NOMO-1 (cell line): ENCODE results near the gene STAM2.
A peak's percentile ranks its signal among the peaks of the same experiment; 100 is the strongest.
"Not testable (repeated sequence)": the region's sequence is repeated elsewhere in the genome, so short reads cannot be mapped to it uniquely, and the experiment has no call there.

ENCODE experiments used
- DNase-seq, 2 experiments: peaks; one replicate each; lab custom pipeline; 2025; ENCODE audit not compliant: unreplicated experiment in 2 of 2; lab: John Stamatoyannopoulos, UW

The STAM2 gene

GRCh38 chr2:152114366-152114765, 61.2 kb downstream of the STAM2 start:
- DNase-seq, result no peak

GRCh38 chr2:152107140-152107539, 68.4 kb downstream of the STAM2 start:
- not testable (repeated sequence) for DNase-seq

- no peak for DNase-seq
These were observed 69.1 kb downstream of the STAM2 start for GRCh38 chr2:152106464-152106863.

- DNase-seq, result no peak
These were observed 72.3 kb downstream of the STAM2 start for GRCh38 chr2:152103271-152103670.

GRCh38 chr2:152100961-152101360, 74.6 kb downstream of the STAM2 start:
- no peak for DNase-seq

- peak in 1 of 2 experiments; percentile 12 for DNase-seq
These were observed 76.1 kb downstream of the STAM2 start for GRCh38 chr2:152099367-152100050.

GRCh38 chr2:152098496-152099366, 76.8 kb downstream of the STAM2 start, which contains the start of gene CACNB4:
CACNB4 (minus strand) TSS chr2:152099044.
- no peak for DNase-seq

- no peak for DNase-seq
These were observed 77.6 kb downstream of the STAM2 start for GRCh38 chr2:152097801-152098495.

- DNase-seq, result no peak
These were observed 78.2 kb downstream of the STAM2 start for GRCh38 chr2:152097290-152097800.

- no peak for DNase-seq
These were observed 80.4 kb downstream of the STAM2 start for GRCh38 chr2:152095146-152095545.

- no peak for DNase-seq
These were observed 81.5 kb downstream of the STAM2 start for GRCh38 chr2:152094014-152094413.

- DNase-seq, result no peak
These were observed 82.1 kb downstream of the STAM2 start for GRCh38 chr2:152093464-152093863.

GRCh38 chr2:152092095-152092494, 83.5 kb downstream of the STAM2 start:
- no peak for DNase-seq

GRCh38 chr2:152090726-152091125, 84.8 kb downstream of the STAM2 start:
- DNase-seq, result not testable (repeated sequence)

GRCh38 chr2:152089238-152089637, 86.3 kb downstream of the STAM2 start:
- peak; percentile 75 to 81 for DNase-seq

- DNase-seq, result no peak
These were observed 87.6 kb downstream of the STAM2 start for GRCh38 chr2:152088006-152088405.

GRCh38 chr2:152086231-152086630, 89.3 kb downstream of the STAM2 start:
- DNase-seq, result no peak

- DNase-seq, result no peak
These were observed 91.5 kb downstream of the STAM2 start for GRCh38 chr2:152084076-152084475.

- DNase-seq, result no peak
These were observed 92.2 kb downstream of the STAM2 start for GRCh38 chr2:152083202-152083875.

- DNase-seq, result no peak
These were observed 96.9 kb downstream of the STAM2 start for GRCh38 chr2:152078662-152079061.

GRCh38 chr2:152078023-152078422, 97.5 kb downstream of the STAM2 start:
- DNase-seq, result no peak
